H1 (cell line): ENCODE measurements around the gene ELSPBP1.

ENCODE experiments used
- BRCA1 ChIP-seq: IDR thresholded peaks from 2 replicates; pipeline ENCODE4 v1.6.1; 2012; ENCODE audit warnings: low read depth, low read length, improper control_type of control experiment
- CEBPB ChIP-seq: IDR thresholded peaks from 2 replicates; pipeline ENCODE4 v1.6.1; 2012; ENCODE audit warnings: low read depth, low read length
- CHD2 ChIP-seq: IDR thresholded peaks from 2 replicates; pipeline ENCODE4 v1.6.1; 2012; ENCODE audit warnings: low read length, improper control_type of control experiment
- EZH2 ChIP-seq: fragments of 200-600 bp; sonication (generic); IDR thresholded peaks from 2 replicates; pipeline ENCODE4 v1.7.1; 2012; ENCODE audit warnings: low read depth, mild to moderate bottlenecking, moderate library complexity, low read length, inconsistent platforms; ENCODE audit not compliant: severe bottlenecking
- FOSL1 ChIP-seq: IDR thresholded peaks from 2 replicates; pipeline ENCODE4 v1.6.1; 2011; ENCODE audit warnings: mild to moderate bottlenecking, low read depth, low read length, moderate library complexity; ENCODE audit not compliant: insufficient read depth
- HDAC6 ChIP-seq: IDR thresholded peaks from one replicate; pipeline ENCODE4 v1.7.1; 2012; ENCODE audit warnings: low read depth, mild to moderate bottlenecking, inconsistent platforms, low read length, moderate library complexity
- JUND ChIP-seq: IDR thresholded peaks from 2 replicates; pipeline ENCODE4 v1.6.1; 2011; ENCODE audit warnings: mild to moderate bottlenecking, improper control_type of control experiment, low read length
- POLR2A ChIP-seq, 2 experiments: IDR thresholded peaks; 1 replicate in 1 of 2; 2 replicates in 1 of 2; pipeline ENCODE4 v1.6.1; 2011; ENCODE audit warnings: low read depth in 2 of 2, low read length in 2 of 2, mild to moderate bottlenecking in 2 of 2; ENCODE audit errors: control extremely low read depth in 1 of 2
- TAF1 ChIP-seq: IDR thresholded peaks from 2 replicates; pipeline ENCODE4 v1.6.1; 2011; ENCODE audit warnings: mild to moderate bottlenecking, low read depth, low read length
- TEAD4 ChIP-seq: IDR thresholded peaks from 2 replicates; pipeline ENCODE4 v1.6.1; 2012; ENCODE audit warnings: low read depth, low read length, inconsistent platforms, mixed read lengths
- YY1 ChIP-seq: IDR thresholded peaks from 2 replicates; pipeline ENCODE4 v1.6.1; 2011; ENCODE audit warnings: low read depth, mild to moderate bottlenecking, low read length
- TF ChIP-seq, protein P1 (sequence below): IDR thresholded peaks from 2 replicates; pipeline ENCODE4 v1.6.1; 2011; ENCODE audit warnings: low read length, improper control_type of control experiment
- TF ChIP-seq, protein P2 (sequence below), 3 experiments: IDR thresholded peaks; 1 replicate in 2 of 3; 2 replicates in 1 of 3; pipeline versions ENCODE4 v1.5.1 to v1.6.1; 2011; ENCODE audit warnings: low read length in 3 of 3, mild to moderate bottlenecking in 3 of 3, inconsistent platforms in 2 of 3, low read depth in 1 of 3, moderate library complexity in 1 of 3; ENCODE audit not compliant: insufficient read depth in 1 of 3; ENCODE audit errors: control extremely low read depth in 1 of 3
- TF ChIP-seq, protein P3 (sequence below): IDR thresholded peaks from 2 replicates; pipeline ENCODE4 v1.6.1; 2012; ENCODE audit warnings: inconsistent platforms

DNA sequence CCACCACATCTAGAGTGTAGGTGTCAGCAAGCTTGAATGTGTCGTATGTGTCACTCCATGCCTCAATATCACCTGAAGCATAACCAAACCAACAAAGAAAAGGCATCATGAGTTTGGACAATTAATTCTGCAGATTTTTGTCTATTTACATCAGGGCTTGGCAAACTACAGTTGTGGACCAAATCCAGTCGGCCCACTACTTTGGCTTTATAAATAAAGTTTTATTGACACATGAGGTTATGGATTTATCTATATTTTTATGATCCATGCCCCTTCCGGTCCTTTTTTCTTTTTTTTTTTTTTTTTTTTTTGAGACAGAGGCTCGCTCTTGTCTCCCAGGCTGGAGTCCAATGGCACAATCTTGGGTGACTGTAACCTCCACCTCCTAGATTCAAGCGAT is 58.6 kb downstream of the ELSPBP1 start:
- TF ChIP-seq EZH2 = no peak
- TF ChIP-seq TEAD4 = no peak
- no peak for TF ChIP-seq YY1
- TF ChIP-seq BRCA1 = no peak
- TF ChIP-seq, protein P1, sequence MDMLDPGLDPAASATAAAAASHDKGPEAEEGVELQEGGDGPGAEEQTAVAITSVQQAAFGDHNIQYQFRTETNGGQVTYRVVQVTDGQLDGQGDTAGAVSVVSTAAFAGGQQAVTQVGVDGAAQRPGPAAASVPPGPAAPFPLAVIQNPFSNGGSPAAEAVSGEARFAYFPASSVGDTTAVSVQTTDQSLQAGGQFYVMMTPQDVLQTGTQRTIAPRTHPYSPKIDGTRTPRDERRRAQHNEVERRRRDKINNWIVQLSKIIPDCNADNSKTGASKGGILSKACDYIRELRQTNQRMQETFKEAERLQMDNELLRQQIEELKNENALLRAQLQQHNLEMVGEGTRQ = no peak
- TF ChIP-seq, protein P2, sequence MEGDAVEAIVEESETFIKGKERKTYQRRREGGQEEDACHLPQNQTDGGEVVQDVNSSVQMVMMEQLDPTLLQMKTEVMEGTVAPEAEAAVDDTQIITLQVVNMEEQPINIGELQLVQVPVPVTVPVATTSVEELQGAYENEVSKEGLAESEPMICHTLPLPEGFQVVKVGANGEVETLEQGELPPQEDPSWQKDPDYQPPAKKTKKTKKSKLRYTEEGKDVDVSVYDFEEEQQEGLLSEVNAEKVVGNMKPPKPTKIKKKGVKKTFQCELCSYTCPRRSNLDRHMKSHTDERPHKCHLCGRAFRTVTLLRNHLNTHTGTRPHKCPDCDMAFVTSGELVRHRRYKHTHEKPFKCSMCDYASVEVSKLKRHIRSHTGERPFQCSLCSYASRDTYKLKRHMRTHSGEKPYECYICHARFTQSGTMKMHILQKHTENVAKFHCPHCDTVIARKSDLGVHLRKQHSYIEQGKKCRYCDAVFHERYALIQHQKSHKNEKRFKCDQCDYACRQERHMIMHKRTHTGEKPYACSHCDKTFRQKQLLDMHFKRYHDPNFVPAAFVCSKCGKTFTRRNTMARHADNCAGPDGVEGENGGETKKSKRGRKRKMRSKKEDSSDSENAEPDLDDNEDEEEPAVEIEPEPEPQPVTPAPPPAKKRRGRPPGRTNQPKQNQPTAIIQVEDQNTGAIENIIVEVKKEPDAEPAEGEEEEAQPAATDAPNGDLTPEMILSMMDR (IDR thresholded peaks at IDR 0.05; ENCODE audit: control extremely low read depth in 1 of 3, insufficient read depth in 1 of 3, low read depth in 1 of 3, low read length in 3 of 3) = no peak
- TF ChIP-seq TAF1 = no peak
- TF ChIP-seq, protein P3, sequence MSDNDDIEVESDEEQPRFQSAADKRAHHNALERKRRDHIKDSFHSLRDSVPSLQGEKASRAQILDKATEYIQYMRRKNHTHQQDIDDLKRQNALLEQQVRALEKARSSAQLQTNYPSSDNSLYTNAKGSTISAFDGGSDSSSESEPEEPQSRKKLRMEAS = no peak
- no peak for TF ChIP-seq CEBPB
- TF ChIP-seq POLR2A (IDR thresholded peaks at IDR 0.05; ENCODE audit: control extremely low read depth in 1 of 2, low read depth in 2 of 2, low read length in 2 of 2) = no peak
- no peak for TF ChIP-seq FOSL1
- TF ChIP-seq JUND = no peak
- TF ChIP-seq CHD2 = no peak
- TF ChIP-seq HDAC6 = no peak
